ENCODE results near the gene LTA. TPM values are rescaled to one million over a fixed set of nuclear protein-coding genes. Genes with fewer than 3 reads are reported as not detected.

Gene LTA
- 1 to 10 TPM in 1 of 2 donors, not detected in 1; 1.2 TPM for total RNA-seq

DNA sequence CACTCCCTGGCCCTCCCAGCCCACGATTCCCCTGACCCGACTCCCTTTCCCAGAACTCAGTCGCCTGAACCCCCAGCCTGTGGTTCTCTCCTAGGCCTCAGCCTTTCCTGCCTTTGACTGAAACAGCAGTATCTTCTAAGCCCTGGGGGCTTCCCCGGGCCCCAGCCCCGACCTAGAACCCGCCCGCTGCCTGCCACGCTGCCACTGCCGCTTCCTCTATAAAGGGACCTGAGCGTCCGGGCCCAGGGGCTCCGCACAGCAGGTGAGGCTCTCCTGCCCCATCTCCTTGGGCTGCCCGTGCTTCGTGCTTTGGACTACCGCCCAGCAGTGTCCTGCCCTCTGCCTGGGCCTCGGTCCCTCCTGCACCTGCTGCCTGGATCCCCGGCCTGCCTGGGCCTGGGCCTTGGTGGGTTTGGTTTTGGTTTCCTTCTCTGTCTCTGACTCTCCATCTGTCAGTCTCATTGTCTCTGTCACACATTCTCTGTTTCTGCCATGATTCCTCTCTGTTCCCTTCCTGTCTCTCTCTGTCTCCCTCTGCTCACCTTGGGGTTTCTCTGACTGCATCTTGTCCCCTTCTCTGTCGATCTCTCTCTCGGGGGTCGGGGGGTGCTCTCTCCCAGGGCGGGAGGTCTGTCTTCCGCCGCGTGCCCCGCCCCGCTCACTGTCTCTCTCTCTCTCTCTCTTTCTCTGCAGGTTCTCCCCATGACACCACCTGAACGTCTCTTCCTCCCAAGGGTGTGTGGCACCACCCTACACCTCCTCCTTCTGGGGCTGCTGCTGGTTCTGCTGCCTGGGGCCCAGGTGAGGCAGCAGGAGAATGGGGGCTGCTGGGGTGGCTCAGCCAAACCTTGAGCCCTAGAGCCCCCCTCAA, at the start of gene LTA:
TSS of gene LTA (plus strand) at position 249 of the 871 bp plus-strand sequence. CDS start at position 703, 454 bp downstream.
- 84% methylated on average over 27 of the region's 27 CpGs for WGBS
- H3K9me3 ChIP-seq, result no peaks in the 10 kb centered on the region

DNA sequence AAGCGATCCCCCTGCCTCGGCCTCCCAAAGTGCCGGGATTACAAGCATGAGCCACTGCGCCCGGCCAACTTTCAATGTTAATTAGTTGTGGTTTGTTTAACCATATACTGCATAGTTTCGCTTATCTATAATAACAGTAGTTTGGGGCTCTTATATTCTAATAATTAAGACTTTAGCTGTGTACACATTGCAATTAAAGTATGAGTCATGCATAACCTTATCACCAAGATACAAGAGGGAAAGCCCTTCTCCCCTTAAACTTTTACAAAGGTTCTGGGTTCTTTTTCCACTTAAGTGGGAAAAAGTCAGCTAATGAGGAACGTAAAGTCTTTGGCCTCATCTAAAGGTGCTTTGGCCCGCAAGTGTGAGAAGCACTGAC, 46.5 kb upstream of the LTA start:
- no peak overlapping the region for H3K4me3 ChIP-seq
- TF ChIP-seq, protein P1, sequence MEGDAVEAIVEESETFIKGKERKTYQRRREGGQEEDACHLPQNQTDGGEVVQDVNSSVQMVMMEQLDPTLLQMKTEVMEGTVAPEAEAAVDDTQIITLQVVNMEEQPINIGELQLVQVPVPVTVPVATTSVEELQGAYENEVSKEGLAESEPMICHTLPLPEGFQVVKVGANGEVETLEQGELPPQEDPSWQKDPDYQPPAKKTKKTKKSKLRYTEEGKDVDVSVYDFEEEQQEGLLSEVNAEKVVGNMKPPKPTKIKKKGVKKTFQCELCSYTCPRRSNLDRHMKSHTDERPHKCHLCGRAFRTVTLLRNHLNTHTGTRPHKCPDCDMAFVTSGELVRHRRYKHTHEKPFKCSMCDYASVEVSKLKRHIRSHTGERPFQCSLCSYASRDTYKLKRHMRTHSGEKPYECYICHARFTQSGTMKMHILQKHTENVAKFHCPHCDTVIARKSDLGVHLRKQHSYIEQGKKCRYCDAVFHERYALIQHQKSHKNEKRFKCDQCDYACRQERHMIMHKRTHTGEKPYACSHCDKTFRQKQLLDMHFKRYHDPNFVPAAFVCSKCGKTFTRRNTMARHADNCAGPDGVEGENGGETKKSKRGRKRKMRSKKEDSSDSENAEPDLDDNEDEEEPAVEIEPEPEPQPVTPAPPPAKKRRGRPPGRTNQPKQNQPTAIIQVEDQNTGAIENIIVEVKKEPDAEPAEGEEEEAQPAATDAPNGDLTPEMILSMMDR (IDR thresholded peaks at IDR 0.05), result no peak
- H3K27ac ChIP-seq, result no peak overlapping the region
- no peak for DNase-seq (ENCODE audit: low spot score)
- intact Hi-C loops (cut with DNase I), result no loop called here
- H3K27me3 ChIP-seq (replicated peaks; ENCODE audit: insufficient read depth), result no peaks in the 10 kb centered on the region
- 69% methylated on average over 8 of the region's 8 CpGs for WGBS
- peaks cover 0 to under 1% of the 10 kb centered on the region in 2 donors for H3K36me3 ChIP-seq
- no peaks in the 10 kb centered on the region for H3K4me1 ChIP-seq (replicated peaks)
- H3K9me3 ChIP-seq, result no peaks in the 10 kb centered on the region

More for the DNA sequence above, at the start of gene LTA:
- Histone ChIP-seq H3K27me3 (replicated peaks; ENCODE audit: insufficient read depth) (no peaks in the 10 kb centered on the region), H3K4me1 (replicated peaks) (no peaks in the 10 kb centered on the region), H3K27ac (no peak within 1 kb of the TSS), H3K4me3 (no peak within 1 kb of the TSS), H3K36me3 (no peaks in the 10 kb centered on the region)
- no peak for TF ChIP-seq POLR2A (IDR thresholded peaks at IDR 0.05)
- TF ChIP-seq POLR2AphosphoS5 (IDR thresholded peaks at IDR 0.05), result no peak
- TF ChIP-seq, protein P1 (IDR thresholded peaks at IDR 0.05), result no peak
- DNase-seq (ENCODE audit: low spot score), result no peak
- intact Hi-C loops (cut with DNase I), result no loop called here

DNA sequence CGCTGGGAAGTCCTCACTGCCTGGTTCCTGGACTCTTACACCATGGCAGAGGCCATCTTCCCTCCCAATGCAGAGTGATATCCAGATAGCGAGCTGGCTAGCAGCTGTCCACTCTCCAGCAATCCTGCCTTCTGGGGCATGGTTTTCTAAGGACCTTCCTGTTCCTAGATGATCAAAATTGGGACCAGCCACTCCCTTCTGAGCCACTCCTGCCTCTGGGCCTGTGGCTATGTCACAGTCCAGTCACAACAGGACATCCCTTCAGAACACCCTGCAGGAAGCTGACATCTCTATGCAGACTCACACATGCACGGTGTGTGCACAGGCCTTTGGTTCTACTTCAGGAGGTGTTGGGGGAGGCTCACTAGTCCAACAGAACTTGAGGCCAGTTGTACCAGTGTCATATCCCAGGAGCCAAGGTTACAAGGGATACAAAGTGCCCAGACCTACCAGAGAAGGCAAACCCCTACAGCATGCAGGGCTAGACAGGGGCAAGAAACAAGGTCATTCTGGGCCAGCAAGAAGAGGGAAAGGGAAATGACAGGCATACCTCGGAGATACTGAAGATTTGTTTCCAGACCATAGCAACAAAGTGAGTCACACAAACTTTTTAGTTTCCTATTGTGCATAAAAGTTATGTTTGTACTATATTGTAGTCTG, 46.0 kb upstream of the LTA start:
- no peaks in the 10 kb centered on the region for H3K27me3 ChIP-seq (replicated peaks; ENCODE audit: insufficient read depth)
- H3K36me3 ChIP-seq, result peaks cover 4% of the 10 kb centered on the region in 2 donors
- intact Hi-C loops (cut with DNase I), result no loop called here
- 81% methylated on average over 4 of the region's 4 CpGs for WGBS
- H3K27ac ChIP-seq, result no peak overlapping the region
- no peak for DNase-seq (ENCODE audit: low spot score)
- no peak for TF ChIP-seq POLR2AphosphoS5 (IDR thresholded peaks at IDR 0.05)
- TF ChIP-seq, protein P1 (IDR thresholded peaks at IDR 0.05), result no peak
- TF ChIP-seq POLR2A (IDR thresholded peaks at IDR 0.05), result no peak
- no peak overlapping the region for H3K4me3 ChIP-seq
- H3K9me3 ChIP-seq, result no peaks in the 10 kb centered on the region
- no peaks in the 10 kb centered on the region for H3K4me1 ChIP-seq (replicated peaks)

GRCh38 chr6:31528307-31528777, 43.7 kb upstream of the LTA start:
- Histone ChIP-seq H3K4me3 (no peak overlapping the region), H3K9me3 (no peaks in the 10 kb centered on the region), H3K27ac (no peak overlapping the region), H3K36me3 (peaks cover 11 to 13% of the 10 kb centered on the region in 2 donors), H3K27me3 (replicated peaks; ENCODE audit: insufficient read depth) (no peaks in the 10 kb centered on the region), H3K4me1 (replicated peaks) (no peaks in the 10 kb centered on the region)
- intact Hi-C loops (cut with DNase I), result no loop called here
- TF ChIP-seq, protein P1 (IDR thresholded peaks at IDR 0.05), result no peak
- TF ChIP-seq POLR2A (IDR thresholded peaks at IDR 0.05) (no peak), POLR2AphosphoS5 (IDR thresholded peaks at IDR 0.05) (no peak)
- 78% methylated on average over 4 of the region's 4 CpGs for WGBS
- no peak for DNase-seq (ENCODE audit: low spot score)

All from prostate gland (tissue), 2 donors.